ENCODE measurements around the gene TMEM243.

- TF ChIP-seq, protein P1, sequence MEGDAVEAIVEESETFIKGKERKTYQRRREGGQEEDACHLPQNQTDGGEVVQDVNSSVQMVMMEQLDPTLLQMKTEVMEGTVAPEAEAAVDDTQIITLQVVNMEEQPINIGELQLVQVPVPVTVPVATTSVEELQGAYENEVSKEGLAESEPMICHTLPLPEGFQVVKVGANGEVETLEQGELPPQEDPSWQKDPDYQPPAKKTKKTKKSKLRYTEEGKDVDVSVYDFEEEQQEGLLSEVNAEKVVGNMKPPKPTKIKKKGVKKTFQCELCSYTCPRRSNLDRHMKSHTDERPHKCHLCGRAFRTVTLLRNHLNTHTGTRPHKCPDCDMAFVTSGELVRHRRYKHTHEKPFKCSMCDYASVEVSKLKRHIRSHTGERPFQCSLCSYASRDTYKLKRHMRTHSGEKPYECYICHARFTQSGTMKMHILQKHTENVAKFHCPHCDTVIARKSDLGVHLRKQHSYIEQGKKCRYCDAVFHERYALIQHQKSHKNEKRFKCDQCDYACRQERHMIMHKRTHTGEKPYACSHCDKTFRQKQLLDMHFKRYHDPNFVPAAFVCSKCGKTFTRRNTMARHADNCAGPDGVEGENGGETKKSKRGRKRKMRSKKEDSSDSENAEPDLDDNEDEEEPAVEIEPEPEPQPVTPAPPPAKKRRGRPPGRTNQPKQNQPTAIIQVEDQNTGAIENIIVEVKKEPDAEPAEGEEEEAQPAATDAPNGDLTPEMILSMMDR (conservative IDR thresholded peaks at IDR 0.05 in 1 of 2, IDR thresholded peaks at IDR 0.05 in 1 of 2; ENCODE audit: low read depth in 1 of 2, low read length in 2 of 2), result no peak
- no peak for TF ChIP-seq EZH2 (IDR thresholded peaks at IDR 0.05; ENCODE audit: low read length, missing control alignments)
Observed at GRCh38 chr7:87209295-87209924, 10.1 kb downstream of the TMEM243 start.
